ENCODE results near the gene STAG3. TPM values are rescaled to one million over a fixed set of nuclear protein-coding genes. Genes with fewer than 3 reads are reported as not detected.
"Not testable (repeated sequence)": the region's sequence is repeated elsewhere in the genome, so short reads cannot be mapped to it uniquely, and the experiment has no call there.

STAG3 gene
- total RNA-seq, 6 experiments from 2014 or later, result 0.81 to 5.9 (median 4.4) TPM

GRCh38 chr7:100217934-100218333 is 40.2 kb downstream of the STAG3 start:
- H3K27ac ChIP-seq; intact Hi-C loops (cut with DNase I); H3K36me3 ChIP-seq; H3K4me1 ChIP-seq; H3K27me3 ChIP-seq; H3K9me3 ChIP-seq; H3K4me3 ChIP-seq: not testable (repeated sequence)
- ATAC-seq, result peak in 2 of 4 donors; percentile 17 to 40
- 0% methylated on average over 1 of the region's 5 CpGs for WGBS (ENCODE audit: insufficient coverage, low coverage, low lambda C conversion rate, missing lambda C conversion rate)
- TF ChIP-seq, protein P1, sequence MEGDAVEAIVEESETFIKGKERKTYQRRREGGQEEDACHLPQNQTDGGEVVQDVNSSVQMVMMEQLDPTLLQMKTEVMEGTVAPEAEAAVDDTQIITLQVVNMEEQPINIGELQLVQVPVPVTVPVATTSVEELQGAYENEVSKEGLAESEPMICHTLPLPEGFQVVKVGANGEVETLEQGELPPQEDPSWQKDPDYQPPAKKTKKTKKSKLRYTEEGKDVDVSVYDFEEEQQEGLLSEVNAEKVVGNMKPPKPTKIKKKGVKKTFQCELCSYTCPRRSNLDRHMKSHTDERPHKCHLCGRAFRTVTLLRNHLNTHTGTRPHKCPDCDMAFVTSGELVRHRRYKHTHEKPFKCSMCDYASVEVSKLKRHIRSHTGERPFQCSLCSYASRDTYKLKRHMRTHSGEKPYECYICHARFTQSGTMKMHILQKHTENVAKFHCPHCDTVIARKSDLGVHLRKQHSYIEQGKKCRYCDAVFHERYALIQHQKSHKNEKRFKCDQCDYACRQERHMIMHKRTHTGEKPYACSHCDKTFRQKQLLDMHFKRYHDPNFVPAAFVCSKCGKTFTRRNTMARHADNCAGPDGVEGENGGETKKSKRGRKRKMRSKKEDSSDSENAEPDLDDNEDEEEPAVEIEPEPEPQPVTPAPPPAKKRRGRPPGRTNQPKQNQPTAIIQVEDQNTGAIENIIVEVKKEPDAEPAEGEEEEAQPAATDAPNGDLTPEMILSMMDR (IDR thresholded peaks at IDR 0.05), result peak; percentile 33 to 66 (median 55)
- peak; percentile 84 to 89 (median 88) for DNase-seq

DNA sequence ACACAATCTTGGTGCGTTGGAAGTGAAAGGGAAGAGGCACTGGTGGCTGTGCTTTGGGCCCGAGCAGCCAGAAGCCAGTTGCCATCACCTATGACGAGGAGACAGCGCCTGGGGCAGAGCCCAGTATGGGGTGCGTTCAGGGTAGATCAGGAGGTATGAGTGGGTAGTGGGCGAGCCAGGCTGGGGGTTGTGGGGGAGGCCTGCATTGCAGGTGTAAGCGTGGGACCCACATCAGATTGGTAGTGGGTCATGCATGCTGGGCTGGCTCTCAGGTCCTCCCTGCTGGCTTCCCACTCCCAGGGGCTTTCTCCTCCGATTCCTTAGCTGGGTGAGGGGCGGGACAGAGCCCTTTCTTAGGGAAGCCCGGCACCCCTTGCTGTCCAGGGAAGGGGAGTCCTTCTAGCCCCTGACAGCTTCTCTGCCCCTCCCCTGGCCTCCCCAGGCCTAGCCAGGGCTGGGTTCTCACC is 41.6 kb downstream of the STAG3 start:
- Histone ChIP-seq H3K36me3 (no peaks in the 10 kb centered on the region), H3K27ac (no peak overlapping the region), H3K9me3 (no peaks in the 10 kb centered on the region), H3K4me3 (no peak overlapping the region), H3K27me3 (no peaks in the 10 kb centered on the region), H3K4me1 (no peaks in the 10 kb centered on the region)
- ATAC-seq (no peak), DNase-seq (no peak)
- TF ChIP-seq, protein P1 (IDR thresholded peaks at IDR 0.05), result no peak
- TF ChIP-seq POLR2A (IDR thresholded peaks at IDR 0.05), result no peak
- intact Hi-C loops (cut with DNase I), result no loop called here
- 82% methylated on average over 4 of the region's 10 CpGs for WGBS (ENCODE audit: insufficient coverage, low coverage, low lambda C conversion rate, missing lambda C conversion rate)

DNA sequence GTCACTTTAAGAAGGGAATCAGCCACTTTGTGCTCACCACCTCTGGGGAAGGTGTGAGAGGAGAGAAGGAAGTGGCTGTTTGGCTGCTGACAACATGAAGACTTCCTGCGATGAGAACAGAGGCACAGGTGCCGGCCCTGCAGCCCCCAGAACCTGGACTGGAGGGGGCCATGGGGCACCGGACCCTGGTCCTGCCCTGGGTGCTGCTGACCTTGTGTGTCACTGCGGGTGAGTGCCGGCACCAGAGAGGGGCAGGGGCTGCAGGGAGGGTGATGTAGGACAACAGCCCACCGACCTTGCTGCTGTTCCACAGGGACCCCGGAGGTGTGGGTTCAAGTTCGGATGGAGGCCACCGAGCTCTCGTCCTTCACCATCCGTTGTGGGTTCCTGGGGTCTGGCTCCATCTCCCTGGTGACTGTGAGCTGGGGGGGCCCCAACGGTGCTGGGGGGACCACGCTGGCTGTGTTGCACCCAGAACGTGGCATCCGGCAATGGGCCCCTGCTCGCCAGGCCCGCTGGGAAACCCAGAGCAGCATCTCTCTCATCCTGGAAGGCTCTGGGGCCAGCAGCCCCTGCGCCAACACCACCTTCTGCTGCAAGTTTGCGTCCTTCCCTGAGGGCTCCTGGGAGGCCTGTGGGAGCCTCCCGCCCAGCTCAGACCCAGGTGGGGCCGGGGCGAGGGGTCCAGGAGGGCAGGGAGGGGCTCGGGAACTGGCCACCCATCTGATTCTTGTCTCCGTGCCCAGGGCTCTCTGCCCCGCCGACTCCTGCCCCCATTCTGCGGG is 42.3 kb downstream of the STAG3 start, which contains the start of gene PVRIG:
TSS of gene PVRIG (plus strand) at position 149 of the 785 bp plus-strand sequence. CDS start at position 171, 22 bp downstream.
- no CpG with 5 or more reads among the region's 27 CpGs for WGBS (ENCODE audit: insufficient coverage, low coverage, low lambda C conversion rate, missing lambda C conversion rate)
- peak within 1 kb of the TSS in 2 of 3 donors; percentile 43 to 54 for H3K27ac ChIP-seq

GRCh38 chr7:100220586-100221230 is 43.0 kb downstream of the STAG3 start:
- DNase-seq (no peak), ATAC-seq (no peak)
- no peaks in the 10 kb centered on the region for H3K27me3 ChIP-seq
- peak overlapping the region in 2 of 3 donors; percentile 43 to 54 for H3K27ac ChIP-seq
- intact Hi-C loops (cut with DNase I), result loop anchor here (10.0 kb wide), 1 partner anchor 86 kb away; no protein-coding TSS in a partner anchor
- no peaks in the 10 kb centered on the region for H3K4me1 ChIP-seq
- no peaks in the 10 kb centered on the region for H3K36me3 ChIP-seq
- H3K9me3 ChIP-seq, result no peaks in the 10 kb centered on the region
- no peak overlapping the region for H3K4me3 ChIP-seq
- TF ChIP-seq, protein P1 (IDR thresholded peaks at IDR 0.05), result no peak
- no peak for TF ChIP-seq POLR2A (IDR thresholded peaks at IDR 0.05)
- 88% methylated on average over 3 of the region's 22 CpGs for WGBS (ENCODE audit: insufficient coverage, low coverage, low lambda C conversion rate, missing lambda C conversion rate)

More for the DNA sequence above, 42.3 kb downstream of the STAG3 start, which contains the start of gene PVRIG:
- H3K36me3 ChIP-seq, H3K4me3 ChIP-seq, ATAC-seq, H3K4me1 ChIP-seq, DNase-seq, H3K9me3 ChIP-seq, H3K27me3 ChIP-seq: not testable (repeated sequence)
- intact Hi-C loops (cut with DNase I), result loop anchor here (10.0 kb wide), 1 partner anchor 85 kb away; no protein-coding TSS in a partner anchor
